ENCODE data around the gene UNC93A. TPM values are rescaled to one million over a fixed set of nuclear protein-coding genes. Genes with fewer than 3 reads are reported as not detected.

The UNC93A gene
- total RNA-seq, 1 donor from 2014 or later: not detected

- no peak for TF ChIP-seq CTCF (IDR thresholded peaks at IDR 0.05)
- DNase-seq: no peak
- Histone ChIP-seq H3K27me3 (ENCODE audit: low read depth) (no peaks in the 10 kb centered on the region), H3K27ac (no peak overlapping the region), H3K9me3 (no peaks in the 10 kb centered on the region), H3K4me1 (no peaks in the 10 kb centered on the region), H3K4me3 (no peak overlapping the region), H3K36me3 (no peaks in the 10 kb centered on the region)
- no peak for ATAC-seq
- intact Hi-C loops (cut with DNase I): no loop called here
These were observed 2.5 kb downstream of the UNC93A start for GRCh38 chr6:167293590-167294091.

GRCh38 chr6:167294241-167294640 is 3.1 kb downstream of the UNC93A start:
- H3K27me3 ChIP-seq (ENCODE audit: low read depth): no peaks in the 10 kb centered on the region
- DNase-seq (no peak), ATAC-seq (no peak)
- intact Hi-C loops (cut with DNase I): no loop called here
- no peaks in the 10 kb centered on the region for H3K36me3 ChIP-seq
- no peak overlapping the region for H3K4me3 ChIP-seq
- no peaks in the 10 kb centered on the region for H3K4me1 ChIP-seq
- H3K27ac ChIP-seq: no peak overlapping the region
- no peaks in the 10 kb centered on the region for H3K9me3 ChIP-seq
- TF ChIP-seq CTCF (IDR thresholded peaks at IDR 0.05): no peak

- ATAC-seq: no peak
- Histone ChIP-seq H3K4me1 (no peaks in the 10 kb centered on the region), H3K36me3 (no peaks in the 10 kb centered on the region), H3K27ac (no peak overlapping the region), H3K27me3 (ENCODE audit: low read depth) (no peaks in the 10 kb centered on the region), H3K9me3 (no peaks in the 10 kb centered on the region), H3K4me3 (no peak overlapping the region)
- no peak for TF ChIP-seq CTCF (IDR thresholded peaks at IDR 0.05)
- intact Hi-C loops (cut with DNase I): no loop called here
- no peak for DNase-seq
These were observed 3.8 kb downstream of the UNC93A start for GRCh38 chr6:167294651-167295494.

- ATAC-seq (no peak), DNase-seq (no peak)
- Histone ChIP-seq H3K9me3 (no peaks in the 10 kb centered on the region), H3K27ac (no peak overlapping the region), H3K4me3 (no peak overlapping the region), H3K27me3 (ENCODE audit: low read depth) (no peaks in the 10 kb centered on the region), H3K4me1 (no peaks in the 10 kb centered on the region), H3K36me3 (no peaks in the 10 kb centered on the region)
- TF ChIP-seq CTCF (IDR thresholded peaks at IDR 0.05): no peak
- intact Hi-C loops (cut with DNase I): no loop called here
These were observed 4.6 kb downstream of the UNC93A start for GRCh38 chr6:167295495-167296292.

GRCh38 chr6:167296293-167296690 is 5.2 kb downstream of the UNC93A start:
- intact Hi-C loops (cut with DNase I): no loop called here
- no peak for DNase-seq

More at GRCh38 chr6:167296293-167296690, 5.2 kb downstream of the UNC93A start:
- H3K27me3 ChIP-seq (ENCODE audit: low read depth): no peaks in the 10 kb centered on the region
- TF ChIP-seq CTCF (IDR thresholded peaks at IDR 0.05): no peak
- H3K4me3 ChIP-seq: no peak overlapping the region
- H3K4me1 ChIP-seq: no peaks in the 10 kb centered on the region
- H3K36me3 ChIP-seq: no peaks in the 10 kb centered on the region
- no peak for ATAC-seq
- H3K9me3 ChIP-seq: no peaks in the 10 kb centered on the region
- H3K27ac ChIP-seq: no peak overlapping the region
